OCI-LY7 (cell line): Measurements from ENCODE around the gene SIK2. TPM values are rescaled to one million over a fixed set of nuclear protein-coding genes. Genes with fewer than 3 reads are reported as not detected.
A peak's percentile ranks its signal among the peaks of the same experiment; 100 is the strongest.

Source experiments
- BruUV-seq: library from RNA; stranded (reverse); fragments of 400-500 nt; replicated peaks from 2 replicates; lab custom pipeline; 2021; lab: Mats Ljungman, UMichigan
- CTCF ChIA-PET: fragments of 300-600 bp; sonication (Branson Sonifier 250); formaldehyde crosslinking; loops from one replicate; lab custom pipeline; 2022; ENCODE audit warnings: antibody characterized with exemption; ENCODE audit not compliant: unreplicated experiment; lab: Charles Lee
- POLR2A ChIA-PET: fragments of 300-600 bp; sonication (Branson Sonifier 250); formaldehyde crosslinking; loops from one replicate; lab custom pipeline; 2022; ENCODE audit warnings: antibody characterized with exemption; lab: Charles Lee
- DNase-seq: peaks from one replicate; pipeline ENCODE4 v3.0.0-alpha.2; 2015; ENCODE audit warnings: low spot score
- H2AFZ ChIP-seq: fragments of 200-600 bp; sonication (generic), shearing (Covaris generic); 2 replicates; pipeline ENCODE4 v1.6.1; 2014; ENCODE audit warnings: mild to moderate bottlenecking, antibody characterized with exemption, low read length, moderate library complexity
- H3K27ac ChIP-seq: fragments of 200-600 bp; sonication (generic); 2 replicates; pipeline ENCODE4 v1.5.1; 2014; ENCODE audit warnings: mixed run types, low read depth, mild to moderate bottlenecking, moderate library complexity, low read length, inconsistent platforms; ENCODE audit not compliant: poor library complexity, severe bottlenecking
- H3K36me3 ChIP-seq: fragments of 200-600 bp; sonication (generic); 2 replicates; pipeline ENCODE4 v1.6.1; 2014; ENCODE audit warnings: mild to moderate bottlenecking, antibody characterized with exemption, low read length, moderate library complexity, mixed read lengths; ENCODE audit not compliant: insufficient read depth
- H3K4me1 ChIP-seq: fragments of 200-600 bp; sonication (generic); 2 replicates; pipeline ENCODE4 v1.5.1; 2014; ENCODE audit warnings: mild to moderate bottlenecking, low read length; ENCODE audit not compliant: insufficient read depth, poor library complexity, severe bottlenecking
- H3K4me2 ChIP-seq: fragments of 200-600 bp; sonication (generic); 2 replicates; pipeline ENCODE4 v1.6.1; 2014; ENCODE audit warnings: mild to moderate bottlenecking, low read length
- H3K4me3 ChIP-seq: fragments of 200-600 bp; sonication (generic); 2 replicates; pipeline ENCODE4 v1.5.1; 2014; ENCODE audit warnings: mild to moderate bottlenecking, low read depth, low read length; ENCODE audit not compliant: poor library complexity, severe bottlenecking
- H3K79me2 ChIP-seq: fragments of 200-600 bp; sonication (generic); 2 replicates; pipeline ENCODE4 v1.6.1; 2016; ENCODE audit warnings: low read depth, mild to moderate bottlenecking, low read length, moderate library complexity, mixed read lengths; ENCODE audit not compliant: insufficient read depth
- H3K9me2 ChIP-seq: fragments of 200-600 bp; sonication (generic); 2 replicates; pipeline ENCODE4 v1.6.1; 2016; ENCODE audit warnings: mild to moderate bottlenecking, low read length, mixed read lengths; ENCODE audit not compliant: insufficient read depth
- H3K9me3 ChIP-seq: fragments of 200-600 bp; sonication (generic); 2 replicates; pipeline ENCODE4 v1.6.1; 2014; ENCODE audit warnings: mild to moderate bottlenecking, mixed run types, low read length, mixed read lengths
- H4K20me1 ChIP-seq: fragments of 200-600 bp; sonication (generic); 2 replicates; pipeline ENCODE4 v1.6.1; 2014; ENCODE audit warnings: mild to moderate bottlenecking, antibody characterized with exemption, low read length, moderate library complexity, mixed read lengths; ENCODE audit not compliant: insufficient read depth
- CTCF ChIP-seq: fragments of 200-600 bp; sonication (generic); conservative IDR thresholded peaks from 2 replicates; pipeline ENCODE4 v1.5.1; 2014; ENCODE audit warnings: mild to moderate bottlenecking, antibody characterized with exemption, low read length, moderate library complexity, mixed read lengths
- EZH2phosphoT487 ChIP-seq: fragments of 200-600 bp; sonication (generic); IDR thresholded peaks from 2 replicates; pipeline ENCODE4 v1.6.1; 2018; ENCODE audit warnings: low read depth, borderline replicate concordance, mild to moderate bottlenecking, mixed run types, antibody characterized with exemption, low read length, moderate library complexity, mixed read lengths
- intact Hi-C: fragments of 100-400 bp; cut with micrococcal nuclease; formaldehyde crosslinking; loops from one replicate; pipeline ENCODE4 v1.10.0; 2022; ENCODE audit not compliant: unreplicated experiment
- total RNA-seq, 2 experiments: library from RNA; depleted of rRNA in 1 of 2; stranded (reverse); fragments of >200 nt in 1 of 2; shearing (Covaris generic) in 1 of 2; gene quantifications; 2 replicates each; pipeline ENCODE4 v1.2.3, GENCODE V29; 2014 to 2022

SIK2 gene
- total RNA-seq, 2 experiments from 2014 or later: 9.8 to 16.9 TPM

GRCh38 chr11:111601636-111601978, 642 bp upstream of the SIK2 start:
- DNase-seq: no peak
- Histone ChIP-seq H2AFZ (peak overlapping the region; percentile 100), H3K36me3 (no peaks in the 10 kb centered on the region; the same call in 1 of the 2 replicates), H3K27ac (peak overlapping the region; percentile 72), H3K9me2 (no peaks in the 10 kb centered on the region), H3K4me3 (peak overlapping the region; percentile 66), H4K20me1 (peaks cover 14% of the 10 kb centered on the region; the same call in 1 of the 2 replicates), H3K9me3 (no peaks in the 10 kb centered on the region), H3K79me2 (peaks cover 35% of the 10 kb centered on the region), H3K4me2 (peak overlapping the region; percentile 100), H3K4me1 (peaks cover 30% of the 10 kb centered on the region)
- BruUV-seq: TSS peak; percentile 93
- TF ChIP-seq EZH2phosphoT487 (no peak), CTCF (no peak)
- ChIA-PET POLR2A (interaction anchor here (0.6 to 3.4 kb wide), 4 partner anchors 11 to 243 kb away, joined by 3 to 11 read pairs (median 4); no protein-coding TSS in a partner anchor), CTCF (no interaction called here)
- intact Hi-C loops: loop anchor here (5.0 kb wide), 2 partner anchors 271 to 326 kb away; partner anchors contain the start of gene ALG9

GRCh38 chr11:111602865-111603610, 789 bp downstream of the SIK2 start:
- H3K27ac ChIP-seq: peak overlapping the region; percentile 52
- no TSS peak for BruUV-seq
- H3K4me1 ChIP-seq: peaks cover 30% of the 10 kb centered on the region
- peak; percentile 64 for DNase-seq
- TF ChIP-seq EZH2phosphoT487 (no peak), CTCF (no peak)
- POLR2A ChIA-PET: interaction anchor here (0.9 to 3.4 kb wide), 9 partner anchors 96 to 173 kb away, joined by 3 to 11 read pairs (median 4); no protein-coding TSS in a partner anchor
- peak overlapping the region; percentile 96 for H3K4me3 ChIP-seq
- peaks cover 18% of the 10 kb centered on the region; the same call in 1 of the 2 replicates for H4K20me1 ChIP-seq
- no peaks in the 10 kb centered on the region for H3K9me3 ChIP-seq
- H3K9me2 ChIP-seq: no peaks in the 10 kb centered on the region
- H2AFZ ChIP-seq: peak overlapping the region; percentile 52; the same call in 1 of the 2 replicates
- no peaks in the 10 kb centered on the region; the same call in 1 of the 2 replicates for H3K36me3 ChIP-seq
- H3K79me2 ChIP-seq: peaks cover 49% of the 10 kb centered on the region
- intact Hi-C loops: loop anchor here (1.0 to 5.0 kb wide), 7 partner anchors 38 to 324 kb away; partner anchors contain the start of genes ALG9 and PPP2R1B
- CTCF ChIA-PET: interaction anchor here (0.7 to 2.7 kb wide), 4 partner anchors 96 to 174 kb away, joined by 4 to 18 read pairs (median 6); no protein-coding TSS in a partner anchor
- H3K4me2 ChIP-seq: peak overlapping the region; percentile 91
